ENCODE measurements around the gene TRAM2.

DNA sequence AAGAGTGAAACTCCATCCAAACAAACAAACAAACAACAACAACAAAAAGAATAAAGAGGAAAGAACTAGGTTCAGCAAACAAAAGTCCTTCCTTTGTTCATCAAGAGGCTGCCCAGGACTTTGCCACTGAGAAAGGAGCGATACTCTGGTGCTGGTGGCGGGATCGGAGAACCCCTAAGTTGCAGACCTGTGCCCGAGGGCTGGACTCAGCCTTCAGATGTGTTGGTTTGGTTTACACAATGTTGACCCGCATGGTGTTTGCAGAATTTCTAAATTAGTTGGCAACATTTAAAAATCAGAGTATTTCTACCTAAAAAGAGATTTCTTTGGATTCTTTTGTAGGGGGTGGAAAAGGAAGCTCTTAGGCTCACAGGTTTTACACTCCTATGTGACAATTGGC, 42.5 kb downstream of the TRAM2 start:
- TF ChIP-seq POLR2A (IDR thresholded peaks at IDR 0.05; ENCODE audit: low read depth) (no peak), POLR2AphosphoS5 (IDR thresholded peaks at IDR 0.05) (no peak)
